ENCODE data around the gene OR51B2.

DNA sequence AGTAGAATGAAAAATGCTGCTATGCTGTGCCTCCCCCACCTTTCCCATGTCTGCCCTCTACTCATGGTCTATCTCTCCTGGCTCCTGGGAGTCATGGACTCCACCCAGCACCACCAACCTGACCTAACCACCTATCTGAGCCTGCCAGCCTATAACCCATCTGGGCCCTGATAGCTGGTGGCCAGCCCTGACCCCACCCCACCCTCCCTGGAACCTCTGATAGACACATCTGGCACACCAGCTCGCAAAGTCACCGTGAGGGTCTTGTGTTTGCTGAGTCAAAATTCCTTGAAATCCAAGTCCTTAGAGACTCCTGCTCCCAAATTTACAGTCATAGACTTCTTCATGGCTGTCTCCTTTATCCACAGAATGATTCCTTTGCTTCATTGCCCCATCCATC lies 39.5 kb downstream of the OR51B2 start:
- TF ChIP-seq ZFX (IDR thresholded peaks at IDR 0.05; ENCODE audit: borderline replicate concordance), result no peak
- TF ChIP-seq, protein P1, sequence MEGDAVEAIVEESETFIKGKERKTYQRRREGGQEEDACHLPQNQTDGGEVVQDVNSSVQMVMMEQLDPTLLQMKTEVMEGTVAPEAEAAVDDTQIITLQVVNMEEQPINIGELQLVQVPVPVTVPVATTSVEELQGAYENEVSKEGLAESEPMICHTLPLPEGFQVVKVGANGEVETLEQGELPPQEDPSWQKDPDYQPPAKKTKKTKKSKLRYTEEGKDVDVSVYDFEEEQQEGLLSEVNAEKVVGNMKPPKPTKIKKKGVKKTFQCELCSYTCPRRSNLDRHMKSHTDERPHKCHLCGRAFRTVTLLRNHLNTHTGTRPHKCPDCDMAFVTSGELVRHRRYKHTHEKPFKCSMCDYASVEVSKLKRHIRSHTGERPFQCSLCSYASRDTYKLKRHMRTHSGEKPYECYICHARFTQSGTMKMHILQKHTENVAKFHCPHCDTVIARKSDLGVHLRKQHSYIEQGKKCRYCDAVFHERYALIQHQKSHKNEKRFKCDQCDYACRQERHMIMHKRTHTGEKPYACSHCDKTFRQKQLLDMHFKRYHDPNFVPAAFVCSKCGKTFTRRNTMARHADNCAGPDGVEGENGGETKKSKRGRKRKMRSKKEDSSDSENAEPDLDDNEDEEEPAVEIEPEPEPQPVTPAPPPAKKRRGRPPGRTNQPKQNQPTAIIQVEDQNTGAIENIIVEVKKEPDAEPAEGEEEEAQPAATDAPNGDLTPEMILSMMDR (IDR thresholded peaks at IDR 0.05), result no peak
